Measurements from ENCODE around the gene ZNF420. TPM values are rescaled to one million over a fixed set of nuclear protein-coding genes. Genes with fewer than 3 reads are reported as not detected.

Gene ZNF420
- total RNA-seq, 2 donors from 2014 or later = 6.4 to 8.3 TPM

Other genes starting within 250 kb of the ZNF420 start
- gene ZNF790, start 240.0 kb upstream of the ZNF420 start, total RNA-seq = 1 to 10 TPM; 2.6 to 4.5 TPM
- 1 to 10 TPM; 8.2 to 8.4 TPM for gene ZNF345, start 227.6 kb upstream of the ZNF420 start, total RNA-seq
- gene ZNF829, start 162.1 kb upstream of the ZNF420 start, total RNA-seq = 1 to 10 TPM; 3.9 TPM
- 1 to 10 TPM; 6.3 to 7.3 TPM for gene ZNF568, start 162.1 kb upstream of the ZNF420 start, total RNA-seq
- gene ZNF585A, start 94.3 kb downstream of the ZNF420 start, total RNA-seq = 1 to 10 TPM; 8.8 to 9.1 TPM
- 10 to 100 TPM in 1 of 2 donors, 1 to 10 TPM in 1; 9.7 to 10.4 TPM for gene ZNF585B, start 132.1 kb downstream of the ZNF420 start, total RNA-seq
- 10 to 100 TPM; 11.5 to 15.2 TPM for gene ZNF383, start 139.8 kb downstream of the ZNF420 start, total RNA-seq